Hindlimb muscle (tissue), 1 donor: ENCODE data around the gene NPR3. TPM values are rescaled to one million over a fixed set of nuclear protein-coding genes. Genes with fewer than 3 reads are reported as not detected.

Experiments
- DNase-seq: peaks from one replicate; pipeline ENCODE4 v3.0.0-alpha.2; 2013
- polyA plus RNA-seq: library from polyadenylated mRNA; unstranded; fragments of 120-200 nt; gene quantifications from one replicate; pipeline ENCODE4 v1.2.1, GENCODE V29; 2013; ENCODE audit not compliant: insufficient read length

Gene NPR3
- polyA plus RNA-seq, 1 donor, result 12.0 TPM

GRCh38 chr5:32810804-32811203 lies 99.7 kb downstream of the NPR3 start:
- DNase-seq, result no peak

GRCh38 chr5:32812399-32812798 lies 101.3 kb downstream of the NPR3 start:
- DNase-seq, result no peak

DNA sequence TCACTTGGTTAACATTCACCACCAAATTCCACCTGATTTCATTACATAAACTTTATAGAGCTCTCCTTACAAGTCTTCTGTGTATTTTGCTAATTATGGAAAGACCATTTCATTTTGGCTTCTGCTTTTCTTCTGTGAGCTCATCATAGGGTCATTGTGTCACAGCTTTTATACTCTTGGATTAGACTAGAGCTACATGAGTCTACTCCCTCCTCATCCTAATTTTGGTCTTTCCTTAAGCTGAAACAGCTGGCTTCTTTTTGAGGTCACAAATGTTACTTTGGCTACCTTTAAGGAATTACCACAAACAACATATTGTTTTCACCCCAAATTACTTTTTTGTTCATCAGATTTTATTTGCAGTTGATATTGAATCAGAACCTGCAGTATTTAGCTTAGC lies 103.0 kb downstream of the NPR3 start:
- DNase-seq, result no peak

DNA sequence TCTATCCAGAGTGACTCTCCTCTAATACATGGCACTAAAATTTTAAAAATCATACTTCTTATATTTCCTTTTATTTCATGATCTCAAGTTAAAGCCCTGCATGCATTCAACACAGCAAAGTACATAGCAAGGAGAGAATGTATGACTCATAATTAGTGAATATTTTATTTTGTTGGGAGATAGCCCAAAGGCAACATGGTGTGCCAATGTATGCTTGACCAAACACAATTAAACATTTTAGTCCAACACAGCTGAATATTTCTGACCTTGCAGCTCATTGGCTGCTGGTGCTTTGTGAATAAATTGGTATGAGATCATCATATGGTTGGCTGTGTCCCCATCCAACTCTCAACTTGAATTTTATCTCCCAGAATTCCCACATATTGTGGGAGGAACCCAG lies 103.5 kb downstream of the NPR3 start:
- no peak for DNase-seq

DNA sequence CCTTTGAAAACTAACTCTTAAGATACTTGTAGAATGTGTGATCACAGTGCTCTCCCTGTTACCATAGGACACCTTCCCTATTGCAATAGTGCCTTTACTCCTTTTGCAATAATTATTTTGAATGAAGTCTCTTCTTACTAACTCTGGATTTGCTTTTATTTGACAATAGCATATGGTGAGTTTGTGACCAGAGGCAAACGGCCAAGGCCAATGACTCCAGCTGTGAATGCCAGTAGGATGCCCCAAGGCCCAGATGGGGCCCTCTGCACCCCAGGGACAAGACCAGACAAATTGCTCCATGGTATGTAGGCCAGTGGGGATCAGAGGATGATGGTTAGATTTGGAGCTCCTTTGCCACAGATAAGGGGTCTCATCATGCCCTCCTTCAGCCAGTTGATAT lies 116.9 kb downstream of the NPR3 start:
- DNase-seq, result no peak

- no peak for DNase-seq
Measured at GRCh38 chr5:32828492-32828891, 117.4 kb downstream of the NPR3 start.

GRCh38 chr5:32831624-32832023 lies 120.5 kb downstream of the NPR3 start:
- DNase-seq, result no peak

GRCh38 chr5:32833127-32833526 lies 122.0 kb downstream of the NPR3 start:
- DNase-seq, result no peak

- DNase-seq, result no peak
Measured at GRCh38 chr5:32833663-32834062, 122.5 kb downstream of the NPR3 start.

GRCh38 chr5:32834251-32834650 lies 123.1 kb downstream of the NPR3 start:
- no peak for DNase-seq

GRCh38 chr5:32836176-32836575 lies 125.1 kb downstream of the NPR3 start:
- DNase-seq, result no peak

GRCh38 chr5:32837211-32837610 lies 126.1 kb downstream of the NPR3 start:
- no peak for DNase-seq

GRCh38 chr5:32839106-32839505 lies 128.0 kb downstream of the NPR3 start:
- no peak for DNase-seq

DNA sequence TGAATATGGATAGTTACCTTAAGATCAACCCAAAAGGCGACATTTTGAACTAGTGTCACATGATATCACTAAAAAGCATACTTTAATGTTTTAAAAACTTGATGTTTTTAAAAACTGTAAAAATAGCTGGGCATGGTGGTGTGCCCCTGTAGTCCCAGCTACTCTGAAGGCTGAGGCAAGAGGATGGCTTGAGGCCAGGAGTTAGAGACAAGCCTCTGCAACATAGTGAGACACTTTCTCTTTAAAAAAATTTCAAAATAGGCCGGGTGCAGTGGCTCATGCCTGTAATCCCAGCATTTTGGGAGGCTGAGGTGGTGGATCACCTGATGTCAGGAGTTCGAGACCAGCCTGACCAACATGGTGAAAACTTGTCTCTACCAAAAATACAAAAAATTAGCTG lies 129.5 kb downstream of the NPR3 start:
- DNase-seq, result no peak

Other genes with a start within 250 kb of the NPR3 start
- gene SUB1, start 125.8 kb upstream of the NPR3 start, polyA plus RNA-seq, result 203 TPM